ENCODE results near the gene TMOD1.

- TF ChIP-seq CTCF (conservative IDR thresholded peaks at IDR 0.05; ENCODE audit: low read depth, low read length) (no peak), EZH2 (IDR thresholded peaks at IDR 0.05; ENCODE audit: low read length, unreplicated experiment) (no peak)
These were observed 62.1 kb downstream of the TMOD1 start for GRCh38 chr9:97563458-97564135.
